IMR-90 (cell line): ENCODE results near the gene ZNRD2. TPM values are rescaled to one million over a fixed set of nuclear protein-coding genes. Genes with fewer than 3 reads are reported as not detected.

Experiments used
- ATAC-seq: fragments of 200-7000 bp; cut with Tn5 transposase; 2 replicates; pipeline ENCODE4 v1.9.1; 2020; ENCODE audit warnings: low read depth, mild to moderate bottlenecking, moderate library complexity
- BruUV-seq: library from RNA; stranded (reverse); fragments of 400-500 nt; replicated peaks from 2 replicates; lab custom pipeline; 2021; lab: Mats Ljungman, UMichigan
- CTCF ChIA-PET: fragments of 300-600 bp; formaldehyde crosslinking; extraction: SDS; loops from one replicate; lab custom pipeline; 2021; ENCODE audit warnings: antibody characterized with exemption; lab: Yijun Ruan, JAX
- POLR2A ChIA-PET: fragments of 300-600 bp; sonication (Branson Sonifier 250); formaldehyde crosslinking; loops from one replicate; lab custom pipeline; 2022; ENCODE audit warnings: antibody characterized with exemption; ENCODE audit not compliant: unreplicated experiment; lab: Charles Lee
- DNase-seq: peaks from one replicate; pipeline ENCODE4 v3.0.0; 2013
- H2AFZ ChIP-seq: replicated peaks from 2 replicates; pipeline ENCODE3; 2013; ENCODE audit warnings: low read length, mild to moderate bottlenecking; ENCODE audit not compliant: poor library complexity
- H2AK5ac ChIP-seq: 2 replicates; pipeline ENCODE4 v1.6.1; 2013; ENCODE audit warnings: low read depth, low read length, inconsistent platforms
- H2AK9ac ChIP-seq: replicated peaks from 2 replicates; pipeline ENCODE3; 2013; ENCODE audit warnings: mild to moderate bottlenecking, low read depth, low read length, moderate library complexity; ENCODE audit not compliant: poor library complexity
- H2BK120ac ChIP-seq: 2 replicates; pipeline ENCODE4 v1.6.1; 2013; ENCODE audit warnings: low read depth, low read length, inconsistent platforms
- H2BK15ac ChIP-seq: 3 replicates; pipeline ENCODE4 v1.6.1; 2013; ENCODE audit warnings: low read depth, low read length, inconsistent platforms
- H2BK20ac ChIP-seq: 2 replicates; pipeline ENCODE4 v1.6.1; 2013; ENCODE audit warnings: low read depth, mild to moderate bottlenecking, inconsistent platforms, low read length, moderate library complexity
- H2BK5ac ChIP-seq: 2 replicates; pipeline ENCODE4 v1.6.1; 2013; ENCODE audit warnings: mild to moderate bottlenecking, low read depth, low read length, inconsistent platforms; ENCODE audit not compliant: poor library complexity, severe bottlenecking
- H3K14ac ChIP-seq: replicated peaks from 2 replicates; pipeline ENCODE4 v1.6.1; 2013; ENCODE audit warnings: low read depth, low read length, inconsistent platforms
- H3K18ac ChIP-seq: 2 replicates; pipeline ENCODE4 v1.6.1; 2013; ENCODE audit warnings: low read depth, low read length, control low read depth
- H3K23ac ChIP-seq: 2 replicates; pipeline ENCODE4 v1.6.1; 2013; ENCODE audit warnings: low read depth, low read length, inconsistent platforms
- H3K27ac ChIP-seq: 2 replicates; pipeline ENCODE4 v1.5.1; 2013; ENCODE audit warnings: mild to moderate bottlenecking, control low read depth, low read length; ENCODE audit not compliant: insufficient read depth
- H3K27me3 ChIP-seq: 2 replicates; pipeline ENCODE4 v1.6.1; 2013; ENCODE audit warnings: low read length; ENCODE audit not compliant: control insufficient read depth, insufficient read depth
- H3K36me3 ChIP-seq: 2 replicates; pipeline ENCODE4 v1.6.1; 2013; ENCODE audit warnings: low read length, mixed read lengths; ENCODE audit not compliant: control insufficient read depth, insufficient read depth
- H3K4ac ChIP-seq: 2 replicates; pipeline ENCODE4 v1.6.1; 2013; ENCODE audit warnings: low read depth, low read length, inconsistent platforms
- H3K4me1 ChIP-seq: 2 replicates; pipeline ENCODE4 v1.6.1; 2013; ENCODE audit warnings: low read length, mixed read lengths; ENCODE audit not compliant: control insufficient read depth, insufficient read depth
- H3K4me2 ChIP-seq: 2 replicates; pipeline ENCODE4 v1.6.1; 2013; ENCODE audit warnings: low read depth, mild to moderate bottlenecking, control low read depth, low read length, moderate library complexity
- H3K4me3 ChIP-seq: 2 replicates; pipeline ENCODE4 v1.5.1; 2013; ENCODE audit warnings: low read depth, mild to moderate bottlenecking, control low read depth, low read length, moderate library complexity; ENCODE audit not compliant: insufficient read depth
- H3K56ac ChIP-seq: 2 replicates; pipeline ENCODE4 v1.6.1; 2013; ENCODE audit warnings: low read length, inconsistent platforms; ENCODE audit not compliant: insufficient read depth; ENCODE audit errors: extremely low read depth
- H3K79me1 ChIP-seq, 2 experiments: 2 replicates each; pipeline ENCODE4 v1.6.1; 2013; ENCODE audit warnings: low read length in 2 of 2, inconsistent platforms in 1 of 2, low read depth in 1 of 2
- H3K9ac ChIP-seq: 2 replicates; pipeline ENCODE4 v1.6.1; 2013; ENCODE audit warnings: low read depth, low read length, control low read depth
- H3K9me1 ChIP-seq: 2 replicates; pipeline ENCODE4 v1.6.1; 2013; ENCODE audit warnings: low read length, inconsistent platforms; ENCODE audit not compliant: insufficient read depth
- H3K9me3 ChIP-seq: 2 replicates; pipeline ENCODE4 v1.6.1; 2013; ENCODE audit warnings: low read length; ENCODE audit not compliant: control insufficient read depth, insufficient read depth
- H4K20me1 ChIP-seq: 2 replicates; pipeline ENCODE4 v1.6.1; 2013; ENCODE audit warnings: low read length, inconsistent platforms; ENCODE audit not compliant: insufficient read depth
- H4K5ac ChIP-seq: 2 replicates; pipeline ENCODE4 v1.6.1; 2013; ENCODE audit warnings: mild to moderate bottlenecking, low read depth, low read length, control low read depth
- H4K8ac ChIP-seq, 2 experiments: 2 replicates each; pipeline ENCODE4 v1.6.1; 2013; ENCODE audit warnings: low read depth in 2 of 2, low read length in 2 of 2, control low read depth in 1 of 2, inconsistent platforms in 1 of 2
- H4K91ac ChIP-seq: 2 replicates; pipeline ENCODE4 v1.6.1; 2013; ENCODE audit warnings: low read depth, low read length, inconsistent platforms; ENCODE audit not compliant: insufficient read depth
- CTCF ChIP-seq: conservative IDR thresholded peaks from 2 replicates; pipeline ENCODE4 v1.5.1; 2012; ENCODE audit warnings: mild to moderate bottlenecking, low read depth, low read length, improper control_type of control experiment
- MXI1 ChIP-seq: IDR thresholded peaks from 2 replicates; pipeline ENCODE4 v1.6.1; 2012; ENCODE audit warnings: low read depth, mild to moderate bottlenecking, low read length, moderate library complexity, borderline replicate concordance
- NFE2L2 ChIP-seq: fragments of 150-350 bp; IDR thresholded peaks from 2 replicates; pipeline ENCODE4 v1.6.1; 2016; ENCODE audit warnings: low read depth, mild to moderate bottlenecking, low read length
- POLR2A ChIP-seq: IDR thresholded peaks from 2 replicates; pipeline ENCODE4 v1.6.1; 2012; ENCODE audit warnings: mild to moderate bottlenecking, low read depth, low read length
- RCOR1 ChIP-seq: IDR thresholded peaks from 2 replicates; pipeline ENCODE4 v1.6.1; 2012; ENCODE audit warnings: mild to moderate bottlenecking, low read length, improper control_type of control experiment; ENCODE audit not compliant: insufficient replicate concordance
- whole genome bisulfite sequencing, 2 experiments: methylation state at CpG; one replicate each; pipeline versions ENCODE4 v1.1.5 to v1.1.7; 2013; ENCODE audit warnings: missing lambda C conversion rate in 2 of 2; ENCODE audit not compliant: insufficient read length in 1 of 2; ENCODE audit errors: extremely low coverage in 2 of 2; 5-methylcytosine and 5-hydroxymethylcytosine counted together
- dilution Hi-C: fragments of 300-500 bp; cut with HindIII; formaldehyde crosslinking; loops from one replicate; pipeline ENCODE4 v1.14.3; 2018; ENCODE audit warnings: low sequenced_read_pairs; ENCODE audit not compliant: unreplicated experiment
- in situ Hi-C: fragments of 300-500 bp; cut with MboI; formaldehyde crosslinking; loops from 3 replicates; pipeline ENCODE4 v1.14.3; 2019; ENCODE audit warnings: low sequenced_read_pairs, inconsistent platforms, mixed read lengths
- intact Hi-C: fragments of 100-400 bp; cut with micrococcal nuclease; formaldehyde crosslinking; loops from 2 replicates; pipeline ENCODE4 v1.10.0; 2022
- polyA plus RNA-seq, 3 experiments: library from polyadenylated mRNA; depleted of rRNA; stranded (reverse); fragments of >200 nt; gene quantifications; 2 replicates each; pipeline ENCODE4 v1.2.3, GENCODE V29; 2012; ENCODE audit warnings: low replicate concordance in 1 of 3
- total RNA-seq: library from RNA; depleted of rRNA; stranded (reverse); fragments of >200 nt; gene quantifications from 2 replicates; pipeline ENCODE4 v1.2.3, GENCODE V29; 2012
- TF ChIP-seq, protein P1 (sequence below): fragments of 150-350 bp; IDR thresholded peaks from 2 replicates; pipeline ENCODE4 v1.6.1; 2016; ENCODE audit warnings: low read depth, mild to moderate bottlenecking, low read length, moderate library complexity, borderline replicate concordance

ZNRD2 gene
- total and polyA plus RNA-seq, 2 of the 4 experiments (the other 2 are of a cell fraction) = 75.6 to 90.3 TPM

GRCh38 chr11:65563601-65564000 lies 6.7 kb upstream of the ZNRD2 start:
- Histone ChIP-seq H2BK5ac (no peak overlapping the region), H3K56ac (no peak overlapping the region), H4K91ac (no peak overlapping the region), H4K5ac (no peak overlapping the region), H3K9me3 (no peaks in the 10 kb centered on the region), H3K36me3 (no peaks in the 10 kb centered on the region), H3K4me3 (no peak overlapping the region), H2BK120ac (no peak overlapping the region), H2AFZ (no peak overlapping the region), H3K9ac (no peak overlapping the region), H2BK20ac (no peak overlapping the region), H3K4ac (no peak overlapping the region), H3K4me2 (no peak overlapping the region), H3K4me1 (peaks cover 22% of the 10 kb centered on the region), H3K27ac (no peak overlapping the region), H2BK15ac (no peak overlapping the region), H2AK5ac (no peak overlapping the region), H3K23ac (no peak overlapping the region), H4K20me1 (no peaks in the 10 kb centered on the region), H3K18ac (no peak overlapping the region), H3K14ac (no peak overlapping the region), H4K8ac (no peak overlapping the region), H2AK9ac (peak overlapping the region; percentile 60), H3K9me1 (peaks cover 24% of the 10 kb centered on the region), H3K27me3 (no peaks in the 10 kb centered on the region), H3K79me1 (peaks cover 6 to 30% of the 10 kb centered on the region in 2 experiments; a peak in 3 of 4 replicates)
- dilution Hi-C loops = no loop called here
- ChIA-PET CTCF (no interaction called here), POLR2A (no interaction called here)
- intact Hi-C loops = no loop called here
- in situ Hi-C loops = no loop called here
- WGBS, 2 experiments = 100% methylated on average over 3 of the region's 4 CpGs; no CpG with 5 or more reads in 1 of the 2 experiments
- DNase-seq = peak; percentile 35
- ATAC-seq = no peak
- TF ChIP-seq NFE2L2 = no peak
- TF ChIP-seq RCOR1 = no peak
- TF ChIP-seq CTCF = no peak
- TF ChIP-seq MXI1 = no peak
- no peak for TF ChIP-seq POLR2A
- TF ChIP-seq, protein P1, sequence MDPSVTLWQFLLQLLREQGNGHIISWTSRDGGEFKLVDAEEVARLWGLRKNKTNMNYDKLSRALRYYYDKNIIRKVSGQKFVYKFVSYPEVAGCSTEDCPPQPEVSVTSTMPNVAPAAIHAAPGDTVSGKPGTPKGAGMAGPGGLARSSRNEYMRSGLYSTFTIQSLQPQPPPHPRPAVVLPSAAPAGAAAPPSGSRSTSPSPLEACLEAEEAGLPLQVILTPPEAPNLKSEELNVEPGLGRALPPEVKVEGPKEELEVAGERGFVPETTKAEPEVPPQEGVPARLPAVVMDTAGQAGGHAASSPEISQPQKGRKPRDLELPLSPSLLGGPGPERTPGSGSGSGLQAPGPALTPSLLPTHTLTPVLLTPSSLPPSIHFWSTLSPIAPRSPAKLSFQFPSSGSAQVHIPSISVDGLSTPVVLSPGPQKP = no peak
- no TSS peak for BruUV-seq
